Epithelial cell of proximal tubule (primary cell): ENCODE measurements around the gene USE1. TPM values are rescaled to one million over a fixed set of nuclear protein-coding genes. Genes with fewer than 3 reads are reported as not detected.
A peak's percentile ranks its signal among the peaks of the same experiment; 100 is the strongest.

ENCODE experiments used
- DNase-seq: peaks from one replicate; pipeline ENCODE4 v3.0.0-alpha.2; 2011; ENCODE audit warnings: low read depth
- H3K4me3 ChIP-seq: 2 replicates; pipeline ENCODE4 v1.5.1; 2011; ENCODE audit warnings: low read depth, mild to moderate bottlenecking, low read length
- CTCF ChIP-seq: conservative IDR thresholded peaks from 2 replicates; pipeline ENCODE4 v1.5.1; 2012; ENCODE audit warnings: low read depth, mild to moderate bottlenecking, low read length
- total RNA-seq: library from RNA; depleted of rRNA; stranded (reverse); fragments of >200 nt; gene quantifications from 2 replicates; pipeline ENCODE4 v1.2.3, GENCODE V29; 2015

The USE1 gene
- total RNA-seq, 1 donor from 2014 or later, result 25.3 TPM

DNA sequence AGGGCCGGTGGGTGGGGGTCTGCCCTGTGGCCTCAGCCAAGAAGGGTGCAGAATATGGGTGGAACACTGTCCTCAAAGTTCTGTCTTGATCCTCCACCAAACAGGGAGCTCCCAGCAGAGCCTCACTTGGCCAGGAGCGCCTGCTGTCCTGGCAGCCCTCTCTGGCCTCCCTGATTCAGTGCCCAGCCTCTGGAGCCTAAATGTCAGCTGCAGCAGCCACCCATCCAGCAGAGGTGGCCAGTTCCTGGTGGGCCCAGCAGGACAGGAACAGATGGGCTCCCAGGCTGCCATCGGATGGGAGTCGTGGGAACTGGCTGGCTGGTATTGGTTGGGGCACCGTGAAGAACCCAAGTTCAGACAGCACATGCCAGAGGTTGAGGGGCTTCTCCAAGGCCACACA is 1.8 kb upstream of the USE1 start:
- no peak overlapping the region for H3K4me3 ChIP-seq
- DNase-seq, result no peak
- TF ChIP-seq CTCF, result no peak

- peak overlapping the region; percentile 76 for H3K4me3 ChIP-seq
- no peak for DNase-seq
- no peak for TF ChIP-seq CTCF
Observed at GRCh38 chr19:17214508-17215126, 540 bp upstream of the USE1 start.

DNA sequence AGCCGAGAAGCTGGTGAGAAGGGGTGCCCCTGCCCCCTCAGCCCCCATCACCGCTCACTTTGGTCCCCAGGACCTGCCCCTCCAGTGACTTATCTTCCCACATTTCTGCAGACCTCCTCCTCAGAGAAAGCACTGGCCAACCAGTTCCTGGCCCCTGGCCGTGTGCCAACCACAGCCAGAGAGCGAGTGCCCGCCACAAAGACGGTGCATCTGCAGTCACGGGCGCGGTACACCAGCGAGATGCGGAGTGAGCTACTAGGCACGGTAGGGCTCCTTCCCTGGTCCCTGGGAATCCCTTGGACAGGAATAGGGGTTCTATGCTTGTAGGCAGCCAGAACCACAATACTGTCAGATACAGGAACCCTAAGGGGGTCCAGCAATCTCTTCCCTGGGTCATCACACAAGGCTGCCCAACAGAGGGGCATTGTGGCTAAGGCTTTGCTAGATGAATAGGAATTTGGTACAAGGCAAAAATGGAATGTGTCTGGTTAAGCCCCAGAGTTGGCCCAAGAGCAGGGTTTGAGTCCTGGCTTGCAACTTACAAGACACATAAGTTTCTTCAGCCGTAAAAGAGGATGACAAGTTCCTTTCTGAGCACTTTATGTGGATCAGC is 1.0 kb downstream of the USE1 start:
- H3K4me3 ChIP-seq, result peak overlapping the region; percentile 76
- no peak for DNase-seq
- TF ChIP-seq CTCF, result no peak

DNA sequence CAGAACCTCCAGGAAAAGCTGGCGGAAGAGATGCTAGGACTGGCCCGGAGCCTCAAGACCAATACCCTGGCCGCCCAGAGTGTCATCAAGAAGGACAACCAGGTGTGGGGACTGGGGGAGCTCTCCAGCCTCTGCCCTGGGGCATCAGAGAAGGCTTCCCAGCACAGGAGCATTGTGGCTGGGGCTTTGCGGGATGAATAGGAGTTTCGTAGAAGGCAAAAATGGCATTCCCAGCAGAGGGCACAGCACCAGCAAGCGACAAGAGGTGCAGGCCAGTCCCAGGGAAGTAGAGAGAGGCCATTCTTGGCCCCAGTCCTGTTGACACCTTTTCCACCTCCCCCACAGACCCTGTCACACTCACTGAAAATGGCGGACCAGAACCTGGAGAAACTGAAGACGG is 4.1 kb downstream of the USE1 start:
- H3K4me3 ChIP-seq, result no peak overlapping the region
- no peak for TF ChIP-seq CTCF
- DNase-seq, result no peak

DNA sequence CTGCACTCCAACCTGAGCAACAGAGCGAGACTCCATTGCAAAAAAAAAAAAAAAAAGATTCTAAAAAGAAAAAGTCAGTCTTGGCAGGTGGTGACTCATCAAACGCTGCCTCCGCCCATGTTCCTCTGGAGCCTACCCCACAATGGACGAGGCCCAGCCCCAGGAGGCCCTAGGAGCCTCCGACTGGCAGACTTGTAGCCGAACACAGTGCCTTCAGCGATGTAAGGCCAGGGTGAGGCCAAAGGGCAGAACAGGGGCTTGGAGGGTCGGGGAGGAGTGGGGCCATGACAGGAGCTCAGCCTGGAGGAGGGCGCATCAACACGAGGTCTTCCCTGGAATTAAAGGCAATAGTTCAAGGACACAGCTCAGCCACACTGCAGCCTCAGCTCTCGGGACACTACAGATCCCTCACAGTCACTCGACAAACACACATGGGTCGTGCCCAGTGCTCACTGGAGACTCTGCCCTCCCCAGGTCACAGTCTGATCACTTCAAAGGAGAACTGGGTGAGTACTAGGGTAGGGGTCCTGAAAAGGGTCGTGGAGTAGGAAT is 5.1 kb downstream of the USE1 start:
- no peak for DNase-seq
- no peak for TF ChIP-seq CTCF
- H3K4me3 ChIP-seq, result no peak overlapping the region

GRCh38 chr19:17225053-17225452 is 9.9 kb downstream of the USE1 start:
- no peak for DNase-seq
- no peak overlapping the region for H3K4me3 ChIP-seq
- TF ChIP-seq CTCF, result no peak
